Esophagus muscularis mucosa (tissue), 4 donors: Measurements from ENCODE around the gene MAPKAP1.

Source experiments
- EP300 ChIP-seq: sonication (generic); formaldehyde crosslinking; IDR thresholded peaks from one replicate; pipeline ENCODE4 v1.6.1; 2017; ENCODE audit warnings: antibody characterized with exemption
- POLR2A ChIP-seq: fragments of 450-650 bp; IDR thresholded peaks from one replicate; pipeline ENCODE4 v1.6.1; 2017; ENCODE audit warnings: antibody characterized with exemption, moderate library complexity, mild to moderate bottlenecking, low read depth
- TF ChIP-seq, protein P1 (sequence below), 3 experiments: fragments of 200-600 bp in 2 of 3; fragments of 450-650 bp in 1 of 3; sonication (generic) in 2 of 3; IDR thresholded peaks; one replicate each; pipeline ENCODE4 v1.5.1; 2017 to 2019; ENCODE audit warnings: antibody characterized with exemption in 3 of 3, mild to moderate bottlenecking in 2 of 3, moderate library complexity in 1 of 3

DNA sequence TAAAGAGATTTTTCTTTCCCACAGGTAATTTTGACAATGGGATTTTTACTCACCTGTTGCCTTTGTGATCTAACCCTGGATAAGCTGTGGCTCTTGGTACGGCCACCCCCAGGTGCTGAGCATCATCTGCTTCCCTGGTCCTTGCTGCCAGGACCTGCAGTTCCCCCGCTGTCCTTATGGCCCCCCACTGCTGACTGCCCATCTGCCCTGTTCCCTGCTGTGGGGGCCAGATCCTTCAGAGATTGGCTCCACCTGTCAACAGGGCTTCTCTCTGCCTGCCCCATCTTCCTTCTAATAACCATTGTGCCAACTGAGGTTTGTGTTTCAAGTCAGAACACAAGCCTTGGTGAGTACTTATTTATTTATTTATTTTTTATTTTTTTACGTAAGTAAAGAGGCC lies 183.3 kb downstream of the MAPKAP1 start:
- TF ChIP-seq, protein P1, sequence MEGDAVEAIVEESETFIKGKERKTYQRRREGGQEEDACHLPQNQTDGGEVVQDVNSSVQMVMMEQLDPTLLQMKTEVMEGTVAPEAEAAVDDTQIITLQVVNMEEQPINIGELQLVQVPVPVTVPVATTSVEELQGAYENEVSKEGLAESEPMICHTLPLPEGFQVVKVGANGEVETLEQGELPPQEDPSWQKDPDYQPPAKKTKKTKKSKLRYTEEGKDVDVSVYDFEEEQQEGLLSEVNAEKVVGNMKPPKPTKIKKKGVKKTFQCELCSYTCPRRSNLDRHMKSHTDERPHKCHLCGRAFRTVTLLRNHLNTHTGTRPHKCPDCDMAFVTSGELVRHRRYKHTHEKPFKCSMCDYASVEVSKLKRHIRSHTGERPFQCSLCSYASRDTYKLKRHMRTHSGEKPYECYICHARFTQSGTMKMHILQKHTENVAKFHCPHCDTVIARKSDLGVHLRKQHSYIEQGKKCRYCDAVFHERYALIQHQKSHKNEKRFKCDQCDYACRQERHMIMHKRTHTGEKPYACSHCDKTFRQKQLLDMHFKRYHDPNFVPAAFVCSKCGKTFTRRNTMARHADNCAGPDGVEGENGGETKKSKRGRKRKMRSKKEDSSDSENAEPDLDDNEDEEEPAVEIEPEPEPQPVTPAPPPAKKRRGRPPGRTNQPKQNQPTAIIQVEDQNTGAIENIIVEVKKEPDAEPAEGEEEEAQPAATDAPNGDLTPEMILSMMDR (IDR thresholded peaks at IDR 0.05): no peak
- no peak for TF ChIP-seq POLR2A
- TF ChIP-seq EP300: no peak
